SK-N-SH (cell line): ENCODE measurements around the gene ANKRD11. TPM values are rescaled to one million over a fixed set of nuclear protein-coding genes. Genes with fewer than 3 reads are reported as not detected.

ENCODE experiments used
- CTCF ChIA-PET: fragments of 300-600, 350-600 bp; formaldehyde crosslinking; extraction: SDS; loops from one replicate; lab custom pipeline; 2021; lab: Yijun Ruan, JAX
- POLR2A ChIA-PET: fragments of 350-600 bp; sonication (Branson Sonifier 250); formaldehyde crosslinking; extraction: SDS; loops from one replicate; lab custom pipeline; 2020; ENCODE audit warnings: antibody characterized with exemption, inconsistent platforms; lab: Yijun Ruan, JAX
- DNase-seq: peaks from one replicate; pipeline ENCODE4 v3.0.0; 2012
- H2AFZ ChIP-seq: fragments of 200-600 bp; sonication (generic); 2 replicates; pipeline ENCODE4 v1.8.1; 2016; ENCODE audit warnings: antibody characterized with exemption, mild to moderate bottlenecking, low read depth
- H3F3A ChIP-seq: fragments of 200-600 bp; sonication (generic); replicated peaks from 2 replicates; pipeline ENCODE3; 2016; ENCODE audit warnings: antibody characterized with exemption, mild to moderate bottlenecking; ENCODE audit not compliant: insufficient read depth
- H3K27ac ChIP-seq, 2 experiments: fragments of 200-500 bp in 1 of 2; fragments of 200-600 bp in 1 of 2; sonication (Bioruptor generic) in 1 of 2; sonication (generic), shearing (Covaris generic) in 1 of 2; 2 replicates each; pipeline versions ENCODE4 v1.5.1 to v1.6.1; 2014 to 2016; ENCODE audit warnings: low read depth in 2 of 2, inconsistent platforms in 1 of 2, low read length in 1 of 2, mild to moderate bottlenecking in 1 of 2, mixed read lengths in 1 of 2
- H3K27me3 ChIP-seq: fragments of 200-600 bp; sonication (generic), shearing (Covaris generic); 2 replicates; pipeline ENCODE4 v1.6.1; 2016; ENCODE audit warnings: mixed run types; ENCODE audit not compliant: insufficient read depth
- H3K36me3 ChIP-seq, 2 experiments: fragments of 200-500 bp in 1 of 2; fragments of 200-600 bp in 1 of 2; sonication (Bioruptor generic) in 1 of 2; sonication (generic) in 1 of 2; replicated peaks in 1 of 2; 2 replicates each; pipeline versions ENCODE3 to v1.5.1; 2014 to 2016; ENCODE audit warnings: low read length in 1 of 2, mild to moderate bottlenecking in 1 of 2; ENCODE audit not compliant: insufficient read depth in 2 of 2, control insufficient read depth in 1 of 2
- H3K4me1 ChIP-seq, 2 experiments: fragments of 200-500 bp in 1 of 2; fragments of 200-600 bp in 1 of 2; sonication (Bioruptor generic) in 1 of 2; sonication (generic), shearing (Covaris generic) in 1 of 2; 2 replicates each; pipeline versions ENCODE4 v1.5.1 to v1.6.1; 2014 to 2016; ENCODE audit warnings: low read depth in 1 of 2, low read length in 1 of 2, mixed run types in 1 of 2; ENCODE audit not compliant: insufficient read depth in 2 of 2, control insufficient read depth in 1 of 2
- H3K4me2 ChIP-seq: fragments of 200-600 bp; sonication (generic), shearing (Covaris generic); 2 replicates; pipeline ENCODE4 v1.6.1; 2017; ENCODE audit warnings: mixed run types
- H3K4me3 ChIP-seq, 2 experiments: fragments of 200-500 bp in 1 of 2; fragments of 200-600 bp in 1 of 2; sonication (Bioruptor generic) in 1 of 2; sonication (generic), shearing (Covaris generic) in 1 of 2; 2 replicates each; pipeline versions ENCODE4 v1.5.1 to v1.8.1; 2014 to 2016; ENCODE audit warnings: low read depth in 2 of 2, inconsistent platforms in 1 of 2, low read length in 1 of 2, mild to moderate bottlenecking in 1 of 2, mixed read lengths in 1 of 2, moderate library complexity in 1 of 2
- H3K79me2 ChIP-seq: fragments of 200-600 bp; sonication (generic); 2 replicates; pipeline ENCODE4 v1.8.1; 2017; ENCODE audit warnings: mild to moderate bottlenecking; ENCODE audit not compliant: insufficient read depth
- H3K9ac ChIP-seq: fragments of 200-600 bp; sonication (generic); 2 replicates; pipeline ENCODE4 v1.6.1; 2017; ENCODE audit warnings: mixed run types
- H3K9me2 ChIP-seq: fragments of 200-600 bp; sonication (generic); 2 replicates; pipeline ENCODE4 v1.6.1; 2017; ENCODE audit warnings: mixed run types
- H3K9me3 ChIP-seq: fragments of 200-600 bp; sonication (generic); 2 replicates; pipeline ENCODE4 v1.6.1; 2017; ENCODE audit warnings: mixed run types, mild to moderate bottlenecking, moderate library complexity
- H4K20me1 ChIP-seq: fragments of 200-600 bp; sonication (generic); 2 replicates; pipeline ENCODE4 v1.6.1; 2017; ENCODE audit warnings: mild to moderate bottlenecking, mixed run types; ENCODE audit not compliant: insufficient read depth
- ELF1 ChIP-seq: IDR thresholded peaks from 2 replicates; pipeline ENCODE4 v1.4.0; 2012
- EP300 ChIP-seq, 2 experiments: IDR thresholded peaks; 2 replicates each; pipeline versions ENCODE4 v1.4.0 to v1.6.1; 2012; ENCODE audit warnings: borderline replicate concordance in 1 of 2, low read depth in 1 of 2, low read length in 1 of 2
- FOXM1 ChIP-seq: IDR thresholded peaks from 2 replicates; pipeline ENCODE4 v1.4.0; 2012; ENCODE audit warnings: low read depth, mild to moderate bottlenecking
- GABPA ChIP-seq: IDR thresholded peaks from 2 replicates; pipeline ENCODE4 v1.4.0; 2012; ENCODE audit warnings: low read depth, mild to moderate bottlenecking
- MEF2A ChIP-seq: IDR thresholded peaks from 2 replicates; pipeline ENCODE4 v1.4.0; 2012; ENCODE audit warnings: low read depth, borderline replicate concordance
- MXI1 ChIP-seq: IDR thresholded peaks from 2 replicates; pipeline ENCODE4 v1.6.1; 2012; ENCODE audit warnings: mild to moderate bottlenecking, low read depth, low read length, improper control_type of control experiment
- NRF1 ChIP-seq: IDR thresholded peaks from 2 replicates; pipeline ENCODE4 v1.6.1; 2012; ENCODE audit warnings: low read depth, mild to moderate bottlenecking, low read length
- RAD21 ChIP-seq: IDR thresholded peaks from 2 replicates; pipeline ENCODE4 v1.6.1; 2012; ENCODE audit warnings: mild to moderate bottlenecking, low read length
- TAF1 ChIP-seq: IDR thresholded peaks from 2 replicates; pipeline ENCODE4 v1.6.1; 2012; ENCODE audit warnings: low read depth, mild to moderate bottlenecking, low read length, moderate library complexity, borderline replicate concordance
- TCF12 ChIP-seq: IDR thresholded peaks from 2 replicates; pipeline ENCODE4 v1.4.0; 2012
- TEAD4 ChIP-seq: IDR thresholded peaks from 2 replicates; pipeline ENCODE4 v1.4.0; 2012; ENCODE audit warnings: mild to moderate bottlenecking, borderline replicate concordance; ENCODE audit not compliant: insufficient read depth
- WGBS: methylation state at CpG from one replicate; pipeline ENCODE4 v1.1.6; 2017; ENCODE audit warnings: low lambda C conversion rate; 5-methylcytosine and 5-hydroxymethylcytosine counted together
- polyA plus RNA-seq, 3 experiments: library from polyadenylated mRNA; depleted of rRNA; stranded (reverse); fragments of >200 nt; gene quantifications; 2 replicates each; pipeline ENCODE4 v1.2.3, GENCODE V29; 2012
- TF ChIP-seq, protein P1 (sequence below): IDR thresholded peaks from 2 replicates; pipeline ENCODE4 v1.4.0; 2012; ENCODE audit warnings: low read depth, borderline replicate concordance
- TF ChIP-seq, protein P2 (sequence below): IDR thresholded peaks from 2 replicates; pipeline ENCODE4; 2012
- TF ChIP-seq, protein P3 (sequence below): IDR thresholded peaks from 2 replicates; pipeline ENCODE4 v1.4.0; 2012; ENCODE audit warnings: low read depth

ANKRD11 gene
- polyA plus RNA-seq, 1 of the 3 experiments (the other 2 are of a cell fraction), result 50.2 TPM

DNA sequence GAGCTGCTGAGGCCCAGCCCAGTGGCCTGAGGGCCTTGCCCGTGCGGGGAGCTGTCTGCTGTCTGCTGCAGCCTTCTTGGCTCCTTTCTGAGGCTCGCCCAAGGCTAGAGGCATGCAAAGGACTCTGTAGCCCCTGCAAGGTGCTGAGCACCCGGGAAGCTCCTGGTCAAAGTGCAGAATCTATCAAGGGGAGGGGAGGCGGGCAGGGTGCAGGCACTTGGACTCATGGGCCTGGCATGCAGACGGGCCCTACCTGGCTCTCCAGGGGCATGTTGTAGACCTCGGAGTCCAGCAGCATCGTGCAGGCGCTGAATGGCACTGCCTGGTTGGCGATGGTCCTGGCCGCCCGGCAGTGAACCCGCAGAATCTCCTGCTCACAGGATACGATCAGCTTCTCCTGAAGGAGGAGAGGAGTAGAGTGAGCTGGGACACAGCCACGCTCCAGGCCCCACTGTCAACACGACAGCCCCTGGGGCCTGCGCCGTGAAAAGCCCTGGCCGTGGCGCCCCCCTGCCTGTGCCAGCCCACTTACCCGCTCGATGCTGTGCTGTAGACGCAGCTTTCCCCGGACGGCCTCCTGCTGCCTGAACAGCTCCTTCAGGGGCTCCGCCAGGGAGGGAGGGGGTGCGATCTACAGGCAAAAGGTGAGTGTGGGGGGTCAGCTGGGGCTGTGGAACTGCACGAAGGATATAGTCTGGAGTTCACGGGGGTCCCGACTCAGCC is 215.6 kb downstream of the ANKRD11 start:
- H3K9ac ChIP-seq, result no peak overlapping the region
- no peak overlapping the region for H3K4me2 ChIP-seq
- H3K4me1 ChIP-seq, result no peaks in the 10 kb centered on the region
- CTCF ChIA-PET, result interaction anchor here (0.7 to 1.5 kb wide), 3 partner anchors 12 to 35 kb away, joined by 3 to 4 read pairs (median 3); no protein-coding TSS in a partner anchor
- H4K20me1 ChIP-seq, result peaks cover 33% of the 10 kb centered on the region
- H3K4me3 ChIP-seq, result no peak overlapping the region
- no peaks in the 10 kb centered on the region for H3K9me2 ChIP-seq
- POLR2A ChIA-PET, result no interaction called here
- DNase-seq, result no peak
- H3K27ac ChIP-seq, result no peak overlapping the region
- H3K36me3 ChIP-seq, result peaks cover 31 to 70% of the 10 kb centered on the region in 2 experiments
- no peaks in the 10 kb centered on the region for H3K27me3 ChIP-seq
- H3F3A ChIP-seq, result no peaks in the 10 kb centered on the region
- no peaks in the 10 kb centered on the region for H3K9me3 ChIP-seq
- WGBS, result 96% methylated on average over 9 of the region's 30 CpGs
- no peak for TF ChIP-seq TEAD4
- peaks cover 34% of the 10 kb centered on the region for H3K79me2 ChIP-seq
- H2AFZ ChIP-seq, result no peak overlapping the region

DNA sequence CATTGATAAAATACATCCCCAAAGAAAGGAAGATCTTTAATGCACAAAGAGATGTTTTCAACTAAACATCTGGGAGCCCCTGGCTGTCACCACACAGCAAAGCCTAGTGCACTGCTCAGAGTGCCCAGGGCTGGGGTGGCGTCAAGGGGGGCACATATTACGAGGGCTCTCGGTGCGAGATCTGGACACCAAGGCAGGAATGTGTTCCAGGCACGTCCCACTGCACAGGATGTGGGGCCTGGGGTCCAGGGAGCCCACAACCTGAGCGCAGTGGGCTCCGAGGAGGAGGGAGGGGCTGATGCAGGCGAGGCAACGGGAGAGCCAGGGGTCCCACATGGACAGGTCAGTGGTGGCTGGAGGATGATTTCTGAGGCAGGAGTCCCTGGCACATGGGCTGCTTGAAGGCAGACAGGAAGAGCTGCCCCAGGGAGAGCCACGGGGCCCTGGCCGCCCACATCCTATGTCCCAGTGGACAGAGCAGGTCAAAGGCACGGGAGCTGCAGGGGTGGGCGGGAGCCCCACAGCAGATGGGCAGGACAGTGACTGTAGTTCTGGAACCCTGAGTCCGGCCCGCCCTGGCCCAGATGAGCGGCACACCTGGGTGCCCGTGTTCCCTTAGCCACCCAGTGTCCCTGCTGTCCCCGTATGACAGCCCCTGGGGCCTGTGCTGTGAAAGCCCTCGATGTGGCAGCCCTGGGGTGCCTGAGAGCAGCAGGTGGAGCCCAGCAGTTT is 216.5 kb downstream of the ANKRD11 start:
- Histone ChIP-seq H3K27ac (no peak overlapping the region), H3K27me3 (no peaks in the 10 kb centered on the region), H3K4me2 (no peak overlapping the region), H2AFZ (no peak overlapping the region), H3K36me3 (peaks cover 40 to 69% of the 10 kb centered on the region in 2 experiments), H3K9me3 (no peaks in the 10 kb centered on the region), H3K4me1 (no peaks in the 10 kb centered on the region), H3F3A (no peaks in the 10 kb centered on the region), H3K9ac (no peak overlapping the region), H3K9me2 (no peaks in the 10 kb centered on the region), H3K4me3 (no peak overlapping the region), H4K20me1 (peaks cover 37% of the 10 kb centered on the region), H3K79me2 (peaks cover 34% of the 10 kb centered on the region)
- TF ChIP-seq MEF2A, result no peak
- TF ChIP-seq, protein P1, sequence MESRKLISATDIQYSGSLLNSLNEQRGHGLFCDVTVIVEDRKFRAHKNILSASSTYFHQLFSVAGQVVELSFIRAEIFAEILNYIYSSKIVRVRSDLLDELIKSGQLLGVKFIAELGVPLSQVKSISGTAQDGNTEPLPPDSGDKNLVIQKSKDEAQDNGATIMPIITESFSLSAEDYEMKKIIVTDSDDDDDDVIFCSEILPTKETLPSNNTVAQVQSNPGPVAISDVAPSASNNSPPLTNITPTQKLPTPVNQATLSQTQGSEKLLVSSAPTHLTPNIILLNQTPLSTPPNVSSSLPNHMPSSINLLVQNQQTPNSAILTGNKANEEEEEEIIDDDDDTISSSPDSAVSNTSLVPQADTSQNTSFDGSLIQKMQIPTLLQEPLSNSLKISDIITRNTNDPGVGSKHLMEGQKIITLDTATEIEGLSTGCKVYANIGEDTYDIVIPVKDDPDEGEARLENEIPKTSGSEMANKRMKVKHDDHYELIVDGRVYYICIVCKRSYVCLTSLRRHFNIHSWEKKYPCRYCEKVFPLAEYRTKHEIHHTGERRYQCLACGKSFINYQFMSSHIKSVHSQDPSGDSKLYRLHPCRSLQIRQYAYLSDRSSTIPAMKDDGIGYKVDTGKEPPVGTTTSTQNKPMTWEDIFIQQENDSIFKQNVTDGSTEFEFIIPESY, result no peak
- TF ChIP-seq TAF1, result no peak
- no peak for TF ChIP-seq MXI1
- TF ChIP-seq TCF12, result no peak
- TF ChIP-seq ELF1, result no peak
- no peak for TF ChIP-seq EP300 (IDR thresholded peaks at IDR 0.05; ENCODE audit: borderline replicate concordance in 1 of 2, low read depth in 1 of 2, low read length in 1 of 2)
- TF ChIP-seq FOXM1, result no peak
- TF ChIP-seq, protein P2, sequence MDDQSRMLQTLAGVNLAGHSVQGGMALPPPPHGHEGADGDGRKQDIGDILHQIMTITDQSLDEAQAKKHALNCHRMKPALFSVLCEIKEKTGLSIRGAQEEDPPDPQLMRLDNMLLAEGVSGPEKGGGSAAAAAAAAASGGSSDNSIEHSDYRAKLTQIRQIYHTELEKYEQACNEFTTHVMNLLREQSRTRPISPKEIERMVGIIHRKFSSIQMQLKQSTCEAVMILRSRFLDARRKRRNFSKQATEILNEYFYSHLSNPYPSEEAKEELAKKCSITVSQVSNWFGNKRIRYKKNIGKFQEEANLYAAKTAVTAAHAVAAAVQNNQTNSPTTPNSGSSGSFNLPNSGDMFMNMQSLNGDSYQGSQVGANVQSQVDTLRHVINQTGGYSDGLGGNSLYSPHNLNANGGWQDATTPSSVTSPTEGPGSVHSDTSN, result no peak
- TF ChIP-seq RAD21, result no peak
- no peak for TF ChIP-seq NRF1
- no peak for TF ChIP-seq TEAD4
- no peak for TF ChIP-seq GABPA
- TF ChIP-seq, protein P3, sequence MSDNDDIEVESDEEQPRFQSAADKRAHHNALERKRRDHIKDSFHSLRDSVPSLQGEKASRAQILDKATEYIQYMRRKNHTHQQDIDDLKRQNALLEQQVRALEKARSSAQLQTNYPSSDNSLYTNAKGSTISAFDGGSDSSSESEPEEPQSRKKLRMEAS, result no peak
- DNase-seq, result no peak
- CTCF ChIA-PET, result interaction anchor here (1.0 to 1.5 kb wide), 2 partner anchors 13 to 15 kb away, joined by 4 read pairs; no protein-coding TSS in a partner anchor
- POLR2A ChIA-PET, result no interaction called here
- WGBS, result 96% methylated on average over 16 of the region's 19 CpGs
